ENCODE data around the gene RET. TPM values are rescaled to one million over a fixed set of nuclear protein-coding genes. Genes with fewer than 3 reads are reported as not detected.

RET gene
- total and polyA plus RNA-seq, 4 donors = 0.31 to 1.3 (median 0.77) TPM

DNA sequence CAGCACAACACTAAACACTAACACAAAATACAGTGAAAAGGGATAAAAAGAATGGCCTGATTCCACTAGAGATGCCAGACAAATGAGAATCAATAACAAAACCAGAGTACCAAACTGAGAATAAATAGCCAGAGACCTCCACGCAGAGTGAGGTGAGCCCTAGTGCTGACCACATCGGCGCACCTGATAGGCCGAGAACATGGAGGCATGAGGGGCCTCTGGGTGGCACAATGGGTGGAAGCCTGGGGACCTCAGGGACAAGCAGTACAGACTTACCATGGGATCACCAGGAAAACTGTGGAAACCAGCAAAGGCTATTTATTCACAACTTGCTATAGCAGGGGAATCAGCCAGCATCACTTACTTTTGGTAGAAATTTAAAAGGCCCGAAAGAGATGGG, 59.6 kb downstream of the RET start:
- H3K36me3 ChIP-seq (ENCODE audit: control insufficient read depth in 4 of 4, insufficient read depth in 4 of 4, low read length in 4 of 4) = no peaks in the 10 kb centered on the region
- H3K9ac ChIP-seq (ENCODE audit: insufficient read depth in 1 of 2, low read length in 2 of 2) = no peak overlapping the region
- peaks cover 0 to 2% (median 0%) of the 10 kb centered on the region in 4 donors for H3K9me3 ChIP-seq (ENCODE audit: control insufficient read depth in 4 of 4, insufficient read depth in 3 of 4, low read length in 3 of 4)
- H3K4me1 ChIP-seq (ENCODE audit: control insufficient read depth in 5 of 5, insufficient read depth in 5 of 5, low read length in 5 of 5) = peaks cover 0 to 28% (median 4%) of the 10 kb centered on the region in 5 donors
- ATAC-seq (ENCODE audit: insufficient read depth, low FRiP score) (no peak), DNase-seq (no peak)
- no peak overlapping the region for H3K27ac ChIP-seq (ENCODE audit: low read depth in 1 of 2, low read length in 1 of 2)
- no peak overlapping the region for H3K4me3 ChIP-seq
- TF ChIP-seq CTCF (IDR thresholded peaks at IDR 0.05; ENCODE audit: control extremely low read depth, extremely low read depth) = no peak
- H3K27me3 ChIP-seq (ENCODE audit: control insufficient read depth in 3 of 3, insufficient read depth in 3 of 3, low read length in 2 of 3) = no peaks in the 10 kb centered on the region
- 96 to 98% methylated on average over 5 of the region's 5 CpGs for WGBS, 2 donors

DNA sequence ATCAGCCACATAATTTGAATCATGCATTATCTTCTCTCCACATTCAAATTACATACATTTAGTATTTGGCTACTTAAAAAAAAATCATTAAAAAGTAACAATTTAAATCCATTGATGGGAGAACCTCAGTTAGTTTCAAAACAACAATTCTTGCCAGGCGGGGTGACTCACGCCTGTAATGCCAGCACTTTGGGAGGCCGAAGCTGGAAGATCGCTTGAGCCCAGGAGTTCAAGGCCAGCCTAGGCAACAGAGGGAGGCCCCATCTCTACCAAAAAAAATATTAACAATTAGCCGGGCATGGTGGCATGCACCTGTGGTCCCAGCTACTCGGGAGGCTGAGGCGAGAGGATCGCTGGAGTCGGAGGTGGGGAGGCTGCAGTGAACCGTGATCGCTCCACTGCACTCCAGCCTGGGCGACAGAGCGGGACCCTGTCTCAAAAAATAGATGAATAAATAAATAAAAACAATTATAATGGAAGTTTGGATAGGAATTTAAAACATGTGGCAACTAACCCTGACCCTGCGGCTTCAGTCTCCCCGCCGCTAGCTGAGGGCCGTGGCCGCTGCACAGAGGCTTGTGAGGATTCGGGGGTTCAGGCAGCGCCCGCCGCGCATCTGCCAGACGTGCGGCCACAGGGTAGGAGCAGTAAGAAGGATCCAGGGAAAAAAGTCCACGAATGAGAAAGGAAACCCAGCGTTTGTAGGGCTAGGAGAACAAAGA, 60.3 kb downstream of the RET start:
- TF ChIP-seq CTCF (IDR thresholded peaks at IDR 0.05; ENCODE audit: control extremely low read depth, extremely low read depth) = no peak
- no peaks in the 10 kb centered on the region for H3K36me3 ChIP-seq (ENCODE audit: control insufficient read depth in 4 of 4, insufficient read depth in 4 of 4, low read length in 4 of 4)
- H3K9me3 ChIP-seq (ENCODE audit: control insufficient read depth in 4 of 4, insufficient read depth in 3 of 4, low read length in 3 of 4) = no peaks in the 10 kb centered on the region
- ATAC-seq (ENCODE audit: insufficient read depth, low FRiP score) = no peak
- peaks cover 3 to 28% (median 4%) of the 10 kb centered on the region in 5 donors for H3K4me1 ChIP-seq (ENCODE audit: control insufficient read depth in 5 of 5, insufficient read depth in 5 of 5, low read length in 5 of 5)
- 42 to 46% methylated on average over 27 of the region's 27 CpGs for WGBS, 2 donors
- H3K27me3 ChIP-seq (ENCODE audit: control insufficient read depth in 3 of 3, insufficient read depth in 3 of 3, low read length in 2 of 3) = no peaks in the 10 kb centered on the region
- peak overlapping the region; percentile 81 to 96 for H3K9ac ChIP-seq (ENCODE audit: insufficient read depth in 1 of 2, low read length in 2 of 2)
- no peak for DNase-seq
- H3K27ac ChIP-seq (ENCODE audit: low read depth in 1 of 2, low read length in 1 of 2) = peak overlapping the region; percentile 94 to 100
- peak overlapping the region; percentile 71 for H3K4me3 ChIP-seq

- DNase-seq (peak; percentile 85 to 88 (median 85)), ATAC-seq (ENCODE audit: insufficient read depth, low FRiP score) (peak; percentile 28)
- 0 to 1% methylated on average over 21 to 30 of the region's 30 CpGs for WGBS, 2 donors
- peak overlapping the region; percentile 71 for H3K4me3 ChIP-seq
- no peak for TF ChIP-seq CTCF (IDR thresholded peaks at IDR 0.05; ENCODE audit: control extremely low read depth, extremely low read depth)
- H3K4me1 ChIP-seq (ENCODE audit: control insufficient read depth in 5 of 5, insufficient read depth in 5 of 5, low read length in 5 of 5) = peaks cover 3 to 29% (median 4%) of the 10 kb centered on the region in 5 donors
- H3K36me3 ChIP-seq (ENCODE audit: control insufficient read depth in 4 of 4, insufficient read depth in 4 of 4, low read length in 4 of 4) = no peaks in the 10 kb centered on the region
- H3K9me3 ChIP-seq (ENCODE audit: control insufficient read depth in 4 of 4, insufficient read depth in 3 of 4, low read length in 3 of 4) = no peaks in the 10 kb centered on the region
- peak overlapping the region; percentile 94 to 100 for H3K27ac ChIP-seq (ENCODE audit: low read depth in 1 of 2, low read length in 1 of 2)
- H3K9ac ChIP-seq (ENCODE audit: insufficient read depth in 1 of 2, low read length in 2 of 2) = peak overlapping the region; percentile 81 to 96
- no peaks in the 10 kb centered on the region for H3K27me3 ChIP-seq (ENCODE audit: control insufficient read depth in 3 of 3, insufficient read depth in 3 of 3, low read length in 2 of 3)
Measured at GRCh38 chr10:43137717-43138020, 60.8 kb downstream of the RET start.
